T follicular helper cell (primary cell): ENCODE results near the gene SUSD4.
"Not testable (repeated sequence)": the region's sequence is repeated elsewhere in the genome, so short reads cannot be mapped to it uniquely, and the experiment has no call there.

ENCODE experiments used
- DNase-seq: peaks from one replicate; pipeline ENCODE4 v3.0.0-alpha.2; 2020; ENCODE audit warnings: low read depth

SUSD4 gene

GRCh38 chr1:223253916-223254315 is 110.1 kb downstream of the SUSD4 start:
- DNase-seq, result no peak

GRCh38 chr1:223251387-223251786 is 112.6 kb downstream of the SUSD4 start:
- not testable (repeated sequence) for DNase-seq

- DNase-seq, result no peak
Measured at GRCh38 chr1:223250632-223251015, 113.4 kb downstream of the SUSD4 start.

- no peak for DNase-seq
Measured at GRCh38 chr1:223249854-223250631, 113.9 kb downstream of the SUSD4 start.

- DNase-seq, result peak; percentile 22
Measured at GRCh38 chr1:223248770-223249140, 115.2 kb downstream of the SUSD4 start.

GRCh38 chr1:223248001-223248769 is 115.8 kb downstream of the SUSD4 start:
- no peak for DNase-seq

- no peak for DNase-seq
Measured at GRCh38 chr1:223246476-223247112, 117.4 kb downstream of the SUSD4 start.

- no peak for DNase-seq
Measured at GRCh38 chr1:223245983-223246382, 118.0 kb downstream of the SUSD4 start.

- no peak for DNase-seq
Measured at GRCh38 chr1:223245411-223245810, 118.6 kb downstream of the SUSD4 start.

GRCh38 chr1:223244366-223245103 is 119.4 kb downstream of the SUSD4 start:
- DNase-seq, result no peak

GRCh38 chr1:223243441-223244050 is 120.4 kb downstream of the SUSD4 start:
- no peak for DNase-seq

- no peak for DNase-seq
Measured at GRCh38 chr1:223242971-223243370, 121.0 kb downstream of the SUSD4 start.

GRCh38 chr1:223242382-223242955 is 121.5 kb downstream of the SUSD4 start:
- DNase-seq, result no peak

GRCh38 chr1:223240122-223240521 is 123.9 kb downstream of the SUSD4 start:
- DNase-seq, result no peak

GRCh38 chr1:223235091-223235490 is 128.9 kb downstream of the SUSD4 start:
- no peak for DNase-seq

- no peak for DNase-seq
Measured at GRCh38 chr1:223234534-223234933, 129.4 kb downstream of the SUSD4 start.

GRCh38 chr1:223234170-223234514 is 129.8 kb downstream of the SUSD4 start:
- DNase-seq, result no peak

GRCh38 chr1:223233410-223234169 is 130.4 kb downstream of the SUSD4 start:
- DNase-seq, result no peak

- no peak for DNase-seq
Measured at GRCh38 chr1:223233019-223233409, 131.0 kb downstream of the SUSD4 start.

GRCh38 chr1:223231581-223231980 is 132.4 kb downstream of the SUSD4 start:
- no peak for DNase-seq
